Heart left ventricle (tissue), 13 donors: ENCODE results near the gene STX3.

Source experiments
- POLR2A ChIP-seq, 2 donors: fragments of 450-650 bp; IDR thresholded peaks; one replicate each; pipeline ENCODE4 v1.6.1; 2017; ENCODE audit warnings: antibody characterized with exemption in 2 of 2, mild to moderate bottlenecking in 2 of 2, moderate library complexity in 2 of 2
- TF ChIP-seq, protein P1 (sequence below), 12 donors: fragments of 200-600 bp; sonication (generic) in 4 of 12; IDR thresholded peaks; one replicate each; pipeline versions ENCODE4 v1.5.0 to v1.8.0; 2018 to 2022; ENCODE audit warnings: antibody characterized with exemption in 12 of 12, mild to moderate bottlenecking in 5 of 12
- donor health status: ischemic (EF 13 %, LVEDD 7.1; RV severe dilation, severe dysfunction).
- donor health status: DM: no; HTN: yes; CAD: no.
- donor health status: DM: no; HTN: no; CAD: no.
- donor health status: ischemic (EF 25% LVEDD 6.9; RV normal size, moderate dysfunction).
- donor health status: ischemic (EF 25% LVEDD 5.7; RV mildly dilated, moderate dysfunction).
- donor health status: ischemic (EF 35%, LVEDD 5.7; RV mildly dilated, moderate dysfunction).
- donor health status: nonischemic (EF 11% LVEDD 7.7; RV severe dilation, severe dysfunction).
- donor health status: DM: yes; HTN: yes; CAD: no.
- donor health status: PGD.
- donor health status: ischemic (EF 29% LVEDD 5.4; RV normal size, mild dysfunction).
- donor health status: nonischemic (EF 23%, LVEDD 6.1; RV moderate dilation, normal function).

DNA sequence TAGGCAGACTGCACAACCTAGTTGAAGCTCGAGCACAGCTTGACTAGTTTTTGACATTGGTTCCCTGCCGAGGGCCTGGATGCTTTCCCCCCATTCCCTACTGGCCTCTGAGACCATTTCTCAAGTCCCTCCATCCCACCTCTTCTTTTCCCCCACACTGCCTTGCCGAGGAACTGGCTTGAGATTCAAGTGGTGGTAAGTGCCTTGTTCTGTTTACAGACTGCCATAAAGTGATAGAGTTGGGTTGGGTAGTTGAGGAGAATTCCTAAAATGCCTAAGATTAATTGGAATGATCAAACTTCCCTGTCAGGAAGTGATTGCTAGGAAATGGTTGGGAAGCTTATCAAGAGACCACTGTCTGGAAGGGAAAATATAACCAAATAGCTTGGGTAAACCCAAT lies 39.2 kb downstream of the STX3 start:
- TF ChIP-seq, protein P1, sequence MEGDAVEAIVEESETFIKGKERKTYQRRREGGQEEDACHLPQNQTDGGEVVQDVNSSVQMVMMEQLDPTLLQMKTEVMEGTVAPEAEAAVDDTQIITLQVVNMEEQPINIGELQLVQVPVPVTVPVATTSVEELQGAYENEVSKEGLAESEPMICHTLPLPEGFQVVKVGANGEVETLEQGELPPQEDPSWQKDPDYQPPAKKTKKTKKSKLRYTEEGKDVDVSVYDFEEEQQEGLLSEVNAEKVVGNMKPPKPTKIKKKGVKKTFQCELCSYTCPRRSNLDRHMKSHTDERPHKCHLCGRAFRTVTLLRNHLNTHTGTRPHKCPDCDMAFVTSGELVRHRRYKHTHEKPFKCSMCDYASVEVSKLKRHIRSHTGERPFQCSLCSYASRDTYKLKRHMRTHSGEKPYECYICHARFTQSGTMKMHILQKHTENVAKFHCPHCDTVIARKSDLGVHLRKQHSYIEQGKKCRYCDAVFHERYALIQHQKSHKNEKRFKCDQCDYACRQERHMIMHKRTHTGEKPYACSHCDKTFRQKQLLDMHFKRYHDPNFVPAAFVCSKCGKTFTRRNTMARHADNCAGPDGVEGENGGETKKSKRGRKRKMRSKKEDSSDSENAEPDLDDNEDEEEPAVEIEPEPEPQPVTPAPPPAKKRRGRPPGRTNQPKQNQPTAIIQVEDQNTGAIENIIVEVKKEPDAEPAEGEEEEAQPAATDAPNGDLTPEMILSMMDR (IDR thresholded peaks at IDR 0.05): no peak
- TF ChIP-seq POLR2A (IDR thresholded peaks at IDR 0.05): no peak
